ENCODE measurements around the gene CFAP54. TPM values are rescaled to one million over a fixed set of nuclear protein-coding genes. Genes with fewer than 3 reads are reported as not detected.
"Not testable (repeated sequence)": the region's sequence is repeated elsewhere in the genome, so short reads cannot be mapped to it uniquely, and the experiment has no call there.

Gene CFAP54, protein sequence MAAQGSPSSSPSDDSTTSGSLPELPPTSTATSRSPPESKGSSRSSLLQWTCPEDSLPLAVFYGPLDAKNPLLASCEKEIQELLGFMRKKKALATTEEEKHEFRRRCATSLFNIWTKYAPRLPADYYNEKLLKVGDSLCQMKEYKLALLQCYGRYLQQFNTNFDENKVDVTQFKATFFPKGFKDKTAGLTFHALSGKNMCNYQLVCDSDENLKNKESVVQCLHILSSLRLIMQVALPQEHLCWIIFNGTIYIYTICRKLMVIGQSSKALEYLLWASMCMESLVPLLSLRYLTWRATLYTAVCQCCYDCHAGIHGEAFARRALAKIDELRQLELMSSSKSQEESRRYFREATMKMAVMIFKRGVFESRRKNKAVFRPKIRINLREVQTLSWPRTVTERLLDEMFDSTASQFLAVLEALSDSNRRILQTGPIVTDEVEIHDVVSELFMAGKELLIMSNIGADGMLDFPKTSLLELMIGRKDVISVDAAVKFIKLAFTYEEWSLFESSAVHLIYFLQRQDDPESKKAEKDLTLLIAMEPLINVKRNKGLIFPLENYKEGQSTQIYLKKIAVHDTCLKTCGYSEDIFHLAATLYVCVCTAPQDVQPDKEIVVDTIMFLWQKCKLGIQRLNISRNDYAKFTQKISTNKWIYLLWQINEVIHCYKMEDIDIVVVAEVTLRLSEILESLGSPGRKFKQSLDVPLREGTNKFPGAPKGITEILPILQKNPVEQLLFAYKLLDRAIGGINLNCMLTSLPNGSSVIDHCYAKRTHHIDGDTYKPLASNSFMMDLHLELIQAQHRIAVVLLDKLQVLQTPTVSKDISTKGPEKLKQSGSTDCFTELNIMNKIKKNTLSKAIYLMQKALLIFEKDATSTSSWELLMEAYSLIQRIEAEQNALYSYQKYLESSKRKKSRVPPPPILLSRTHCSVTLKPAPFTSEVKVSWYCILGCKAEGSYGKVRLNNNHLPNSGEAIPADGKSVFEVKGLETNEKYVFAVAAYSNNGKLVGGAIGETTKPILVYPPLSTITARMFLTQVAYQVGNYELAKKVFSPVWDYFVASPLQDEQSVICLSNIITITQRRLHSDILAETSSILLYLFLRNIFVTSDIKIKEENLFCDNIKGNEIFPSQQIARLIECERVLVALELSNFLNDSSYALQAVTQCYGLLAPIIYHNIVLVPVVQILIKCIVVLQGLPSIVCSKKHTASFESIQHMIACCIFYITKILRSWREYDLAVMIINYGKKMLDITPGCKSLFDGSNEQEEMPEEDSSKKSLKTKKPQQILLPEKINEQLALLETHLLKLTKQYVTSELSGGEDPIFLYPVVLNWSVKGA (N-terminal part only)
- 0.21 TPM for total RNA-seq

DNA sequence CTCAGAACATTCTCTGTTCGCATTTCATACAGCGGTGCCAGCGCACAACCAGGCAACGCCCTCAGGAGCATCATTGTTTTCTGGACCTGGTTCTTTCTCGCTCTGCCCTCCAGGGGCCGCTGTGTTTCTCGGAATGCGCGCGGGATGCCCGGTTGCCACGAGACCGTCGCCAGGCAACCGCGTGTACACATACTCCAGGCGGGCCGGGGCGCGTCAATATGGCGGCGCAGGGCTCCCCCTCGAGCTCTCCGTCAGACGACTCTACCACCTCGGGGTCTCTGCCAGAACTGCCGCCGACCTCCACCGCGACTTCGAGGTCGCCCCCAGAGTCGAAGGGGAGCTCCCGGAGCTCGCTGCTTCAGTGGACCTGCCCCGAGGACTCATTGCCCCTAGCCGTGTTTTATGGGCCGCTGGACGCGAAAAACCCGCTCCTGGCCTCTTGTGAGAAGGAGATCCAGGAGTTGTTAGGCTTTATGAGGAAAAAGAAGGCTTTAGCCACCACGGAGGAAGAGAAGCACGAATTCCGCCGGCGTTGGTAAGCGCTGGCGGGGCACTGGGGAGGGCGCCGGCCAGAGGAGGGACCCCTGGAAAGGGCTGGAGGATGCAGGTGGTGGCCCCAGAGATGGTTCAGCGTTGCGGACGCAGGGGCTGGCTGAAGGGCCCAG lies at the start of gene CFAP54:
Gene CFAP54 (plus strand): TSS at position 186 of the 665 bp plus-strand sequence. CDS start 33 bp downstream, at position 219.
- H3K27me3 ChIP-seq (ENCODE audit: insufficient read depth, low read length) = no peaks in the 10 kb centered on the region
- peaks cover 18% of the 10 kb centered on the region for H3K4me1 ChIP-seq (ENCODE audit: insufficient read depth, low read length)
- no peaks in the 10 kb centered on the region for H3K9me3 ChIP-seq (ENCODE audit: low read depth, low read length)
- peak within 1 kb of the TSS; percentile 45 for H3K4me3 ChIP-seq (ENCODE audit: low read length)

DNA sequence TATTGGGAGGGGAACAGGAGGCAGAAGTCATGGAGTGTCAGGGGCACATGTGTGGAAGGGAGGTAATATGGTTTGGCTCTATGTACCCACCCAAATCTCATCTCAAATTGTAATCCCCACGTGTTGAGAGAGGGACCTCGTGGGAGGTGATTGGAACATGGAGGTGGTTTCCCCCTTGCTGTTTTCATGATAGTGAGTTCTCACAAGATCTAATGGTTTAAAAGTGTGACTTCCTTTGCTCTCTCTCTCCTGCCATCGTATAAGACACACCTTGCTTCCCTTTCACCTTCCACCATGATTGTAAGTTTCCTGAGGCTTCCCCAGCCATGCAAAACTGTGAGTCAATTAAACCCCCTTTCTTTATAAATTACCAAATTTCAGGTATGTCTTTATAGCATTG lies 47.6 kb upstream of the CFAP54 start:
- no peak overlapping the region for H3K4me3 ChIP-seq (ENCODE audit: low read length)

DNA sequence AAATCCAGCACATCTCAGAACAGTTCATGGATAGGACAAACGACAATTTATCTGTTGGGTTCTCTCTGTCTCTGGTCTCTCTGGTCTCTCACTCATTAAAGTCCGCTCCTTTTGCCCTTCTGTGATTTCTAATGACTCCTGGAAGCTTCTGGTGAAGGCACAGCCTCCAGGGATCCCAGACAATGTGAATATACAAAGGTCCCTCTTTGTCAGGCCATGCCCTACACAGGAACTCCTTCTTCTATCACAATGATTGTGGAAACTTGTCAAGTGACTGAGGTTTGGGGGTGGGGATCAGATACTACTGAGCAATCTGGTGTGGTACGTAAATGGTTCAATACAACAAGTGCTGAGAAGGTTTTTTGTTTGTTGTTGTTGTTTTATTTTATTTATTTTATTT lies 46.5 kb upstream of the CFAP54 start:
- H3K4me3 ChIP-seq (ENCODE audit: low read length) = no peak overlapping the region
- H3K27me3 ChIP-seq (ENCODE audit: insufficient read depth, low read length) = no peaks in the 10 kb centered on the region
- H3K4me1 ChIP-seq (ENCODE audit: insufficient read depth, low read length) = peaks cover 18% of the 10 kb centered on the region
- H3K9me3 ChIP-seq (ENCODE audit: low read depth, low read length) = no peaks in the 10 kb centered on the region

More for the DNA sequence above, 47.6 kb upstream of the CFAP54 start:
- no peaks in the 10 kb centered on the region for H3K9me3 ChIP-seq (ENCODE audit: low read depth, low read length)
- H3K27me3 ChIP-seq (ENCODE audit: insufficient read depth, low read length) = no peaks in the 10 kb centered on the region
- H3K4me1 ChIP-seq (ENCODE audit: insufficient read depth, low read length) = peaks cover 17% of the 10 kb centered on the region

DNA sequence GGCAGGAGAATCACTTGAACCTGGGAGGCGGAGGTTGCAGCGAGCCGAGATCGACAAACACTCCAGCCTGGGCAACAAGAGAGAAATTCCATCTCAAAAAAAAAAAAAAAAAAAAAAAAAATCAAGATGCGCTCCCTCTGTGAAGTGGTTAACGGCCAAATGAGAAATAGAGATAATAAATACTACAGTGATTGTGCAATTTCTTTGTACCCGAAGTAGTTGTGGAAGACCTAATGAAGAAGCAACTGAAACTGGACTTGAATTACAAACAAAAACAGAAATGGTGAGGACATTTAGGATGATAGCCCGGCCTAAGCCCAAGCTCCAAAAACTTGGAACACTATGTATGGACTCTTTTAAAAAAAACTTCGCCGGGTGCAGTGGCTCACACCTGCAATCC lies 45.0 kb upstream of the CFAP54 start:
- Histone ChIP-seq H3K27me3 (ENCODE audit: insufficient read depth, low read length) (no peaks in the 10 kb centered on the region), H3K4me3 (ENCODE audit: low read length) (no peak overlapping the region), H3K4me1 (ENCODE audit: insufficient read depth, low read length) (peaks cover 18% of the 10 kb centered on the region), H3K9me3 (ENCODE audit: low read depth, low read length) (no peaks in the 10 kb centered on the region)

DNA sequence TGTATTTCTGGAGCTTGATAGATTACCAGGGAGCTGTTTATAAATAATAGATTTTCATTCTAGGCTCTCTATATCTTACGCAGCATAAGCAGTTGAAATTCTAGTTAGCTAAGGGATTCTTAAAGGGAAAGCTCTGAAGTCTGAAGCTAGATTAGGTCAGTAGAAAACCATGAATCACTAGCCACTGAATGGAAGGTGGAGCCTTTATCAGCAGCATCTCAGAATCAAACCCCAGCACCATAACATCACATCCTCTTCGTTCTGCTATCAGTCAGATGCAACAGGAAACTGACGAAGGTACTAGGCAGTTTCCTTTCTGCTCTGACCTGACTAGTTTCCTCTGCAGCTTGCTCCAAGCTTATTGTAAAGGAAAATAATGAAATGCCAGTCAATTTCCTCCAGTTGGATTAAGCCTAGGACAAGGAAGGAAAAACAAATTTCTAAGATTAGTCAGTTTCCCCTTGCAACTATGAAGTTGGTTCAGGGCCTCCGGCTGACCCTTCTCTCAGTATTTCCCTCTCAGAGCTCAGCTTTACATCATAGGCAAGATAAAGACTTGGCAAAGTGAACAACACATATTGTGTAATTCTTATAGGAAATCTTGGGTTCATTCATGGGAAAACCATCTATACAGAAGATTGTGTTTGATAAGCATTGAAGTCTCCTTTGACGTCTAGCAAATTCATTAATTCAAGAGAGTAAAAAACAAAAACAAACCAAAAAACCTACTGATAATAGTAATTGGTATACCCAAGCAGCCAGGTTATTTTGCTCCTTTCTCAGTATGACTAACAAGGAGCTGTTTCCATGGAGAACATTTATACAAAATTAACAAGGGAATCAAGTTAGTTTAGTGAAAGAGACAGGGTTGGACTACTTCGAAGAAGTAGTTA lies 43.4 kb upstream of the CFAP54 start:
- no peaks in the 10 kb centered on the region for H3K27me3 ChIP-seq (ENCODE audit: insufficient read depth, low read length)
- H3K4me1 ChIP-seq (ENCODE audit: insufficient read depth, low read length) = peaks cover 18% of the 10 kb centered on the region
- no peak overlapping the region for H3K4me3 ChIP-seq (ENCODE audit: low read length)
- H3K9me3 ChIP-seq (ENCODE audit: low read depth, low read length) = no peaks in the 10 kb centered on the region

DNA sequence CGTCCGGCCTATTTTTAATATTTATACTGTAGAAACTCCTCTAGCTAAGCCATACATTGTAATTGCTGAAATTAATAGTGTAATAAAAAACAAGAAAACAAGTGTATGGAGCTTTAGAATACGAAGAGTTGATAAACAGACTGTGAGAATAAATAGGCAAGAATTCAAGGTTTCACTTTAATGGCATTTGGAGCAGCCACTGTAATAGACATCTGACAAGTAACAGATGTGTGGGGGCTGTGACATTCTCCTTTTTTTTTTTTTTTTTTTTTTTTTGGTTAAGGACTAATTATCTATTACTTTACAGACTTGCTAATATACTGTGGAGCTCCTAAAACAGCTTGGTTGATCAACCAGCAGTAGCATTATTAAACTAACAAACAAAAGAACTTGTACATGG lies 42.1 kb upstream of the CFAP54 start:
- no peak overlapping the region for H3K4me3 ChIP-seq (ENCODE audit: low read length)
- no peaks in the 10 kb centered on the region for H3K27me3 ChIP-seq (ENCODE audit: insufficient read depth, low read length)
- no peaks in the 10 kb centered on the region for H3K9me3 ChIP-seq (ENCODE audit: low read depth, low read length)
- peaks cover 18% of the 10 kb centered on the region for H3K4me1 ChIP-seq (ENCODE audit: insufficient read depth, low read length)

DNA sequence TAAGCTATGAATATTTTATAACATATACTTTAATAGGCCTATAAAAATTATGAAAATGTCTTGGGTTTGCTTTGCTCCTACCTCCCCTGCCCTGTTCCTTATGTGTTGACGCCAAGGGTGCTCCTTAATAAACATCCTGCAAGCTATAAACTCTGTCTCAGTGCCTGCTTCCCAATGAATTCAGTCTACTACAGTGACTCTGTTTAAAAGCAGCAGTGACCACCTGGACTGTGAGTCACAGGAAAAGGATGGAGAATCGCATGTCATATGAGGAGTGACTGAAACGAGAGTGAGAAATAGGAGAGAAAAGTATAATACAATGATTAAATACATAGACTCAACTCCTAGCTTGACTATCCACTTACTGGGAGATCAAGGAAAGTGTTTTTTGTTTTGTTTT lies 41.1 kb upstream of the CFAP54 start:
- no peaks in the 10 kb centered on the region for H3K9me3 ChIP-seq (ENCODE audit: low read depth, low read length)
- no peak overlapping the region for H3K4me3 ChIP-seq (ENCODE audit: low read length)
- H3K4me1 ChIP-seq (ENCODE audit: insufficient read depth, low read length) = peaks cover 18% of the 10 kb centered on the region
- no peaks in the 10 kb centered on the region for H3K27me3 ChIP-seq (ENCODE audit: insufficient read depth, low read length)

DNA sequence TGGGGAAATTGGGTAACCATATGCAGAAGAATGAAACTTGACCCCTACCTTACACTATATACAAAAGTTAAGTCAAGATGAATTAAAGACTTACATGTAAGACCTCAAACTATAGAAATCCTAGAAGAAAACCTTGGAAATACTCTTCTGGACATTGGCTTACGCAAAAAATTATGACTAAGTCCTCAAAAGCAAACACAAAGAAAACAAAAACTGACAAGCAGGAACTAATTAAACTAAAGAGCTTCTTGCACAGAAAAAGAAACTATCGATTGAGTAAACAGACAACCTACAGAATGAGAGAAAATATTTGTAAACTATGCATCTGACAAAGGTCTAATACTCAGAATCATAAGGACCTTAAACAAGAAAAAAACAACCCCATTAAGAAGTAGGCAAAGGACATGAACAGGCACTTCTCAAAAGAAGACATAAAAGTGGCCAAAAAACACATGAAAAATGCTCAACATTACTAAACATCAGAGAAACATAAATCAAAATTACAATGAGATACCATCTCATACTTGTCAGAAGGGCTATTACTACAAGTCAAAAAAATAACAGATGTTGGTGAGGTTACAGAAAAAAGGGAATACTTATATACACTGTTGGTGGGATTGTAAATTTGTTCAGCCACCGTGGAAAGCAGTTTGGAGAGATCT lies 37.0 kb upstream of the CFAP54 start:
- no peaks in the 10 kb centered on the region for H3K9me3 ChIP-seq (ENCODE audit: low read depth, low read length)

DNA sequence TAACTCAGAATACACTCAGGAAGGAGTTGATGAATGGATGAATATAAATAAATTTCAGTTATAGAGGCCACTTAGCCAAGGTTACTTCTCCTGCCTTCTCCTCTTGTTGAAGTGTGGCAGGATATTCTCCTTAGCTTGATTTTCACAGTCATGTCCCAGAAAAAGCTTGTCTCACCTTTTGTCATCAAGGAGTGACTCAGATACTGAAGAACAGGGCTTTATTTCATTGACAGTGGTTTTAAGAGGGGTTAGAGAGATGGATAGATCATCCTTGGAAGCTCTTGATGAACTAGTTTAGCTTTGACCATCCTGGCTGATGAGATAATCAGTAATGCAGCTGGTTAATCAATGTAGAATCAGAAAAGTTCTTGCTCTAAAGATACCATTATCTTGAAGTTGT lies 35.0 kb upstream of the CFAP54 start:
- no peak overlapping the region for H3K4me3 ChIP-seq (ENCODE audit: low read length)
- peaks cover 18% of the 10 kb centered on the region for H3K4me1 ChIP-seq (ENCODE audit: insufficient read depth, low read length)
- H3K27me3 ChIP-seq (ENCODE audit: insufficient read depth, low read length) = no peaks in the 10 kb centered on the region
- no peaks in the 10 kb centered on the region for H3K9me3 ChIP-seq (ENCODE audit: low read depth, low read length)

More for the DNA sequence above, 37.0 kb upstream of the CFAP54 start:
- Histone ChIP-seq H3K27me3 (ENCODE audit: insufficient read depth, low read length) (no peaks in the 10 kb centered on the region), H3K4me3 (ENCODE audit: low read length) (no peak overlapping the region), H3K4me1 (ENCODE audit: insufficient read depth, low read length) (peaks cover 18% of the 10 kb centered on the region)

DNA sequence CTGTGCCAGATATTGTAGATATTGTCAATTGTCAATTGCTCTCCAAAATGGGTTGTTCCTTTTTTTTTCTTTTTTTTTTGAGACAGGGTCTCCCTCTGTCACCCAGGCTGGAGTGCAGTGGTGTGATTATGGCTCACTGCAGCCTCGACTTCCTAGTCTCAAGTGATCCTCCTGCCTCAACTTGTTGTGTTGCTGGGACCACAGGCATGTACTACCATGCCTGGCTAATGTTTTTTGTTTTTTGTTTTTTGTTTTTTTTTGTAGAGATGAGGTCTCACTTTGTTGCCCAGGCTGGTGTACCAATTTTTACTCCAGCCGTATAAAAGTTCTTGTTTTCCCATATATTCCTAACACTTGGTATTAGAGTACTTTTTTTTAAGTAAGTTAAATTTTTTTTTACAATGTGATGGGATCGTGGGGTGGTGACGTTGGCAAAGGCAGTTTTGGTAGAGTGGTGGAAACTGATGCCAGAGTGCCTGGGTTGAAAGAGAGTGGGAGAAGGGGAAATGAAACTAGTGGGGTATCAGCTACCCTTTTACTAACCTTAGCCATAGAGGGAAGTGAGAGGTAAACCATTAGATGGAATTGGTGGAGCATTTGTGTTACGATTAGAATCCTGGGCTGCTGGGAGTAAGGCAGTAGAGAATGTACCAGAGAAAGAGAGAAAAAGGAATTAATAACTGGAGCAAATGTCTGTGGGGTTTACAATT lies 33.0 kb upstream of the CFAP54 start:
- Histone ChIP-seq H3K27me3 (ENCODE audit: insufficient read depth, low read length) (no peaks in the 10 kb centered on the region), H3K4me1 (ENCODE audit: insufficient read depth, low read length) (peaks cover 18% of the 10 kb centered on the region), H3K9me3 (ENCODE audit: low read depth, low read length) (no peaks in the 10 kb centered on the region), H3K4me3 (ENCODE audit: low read length) (no peak overlapping the region)

DNA sequence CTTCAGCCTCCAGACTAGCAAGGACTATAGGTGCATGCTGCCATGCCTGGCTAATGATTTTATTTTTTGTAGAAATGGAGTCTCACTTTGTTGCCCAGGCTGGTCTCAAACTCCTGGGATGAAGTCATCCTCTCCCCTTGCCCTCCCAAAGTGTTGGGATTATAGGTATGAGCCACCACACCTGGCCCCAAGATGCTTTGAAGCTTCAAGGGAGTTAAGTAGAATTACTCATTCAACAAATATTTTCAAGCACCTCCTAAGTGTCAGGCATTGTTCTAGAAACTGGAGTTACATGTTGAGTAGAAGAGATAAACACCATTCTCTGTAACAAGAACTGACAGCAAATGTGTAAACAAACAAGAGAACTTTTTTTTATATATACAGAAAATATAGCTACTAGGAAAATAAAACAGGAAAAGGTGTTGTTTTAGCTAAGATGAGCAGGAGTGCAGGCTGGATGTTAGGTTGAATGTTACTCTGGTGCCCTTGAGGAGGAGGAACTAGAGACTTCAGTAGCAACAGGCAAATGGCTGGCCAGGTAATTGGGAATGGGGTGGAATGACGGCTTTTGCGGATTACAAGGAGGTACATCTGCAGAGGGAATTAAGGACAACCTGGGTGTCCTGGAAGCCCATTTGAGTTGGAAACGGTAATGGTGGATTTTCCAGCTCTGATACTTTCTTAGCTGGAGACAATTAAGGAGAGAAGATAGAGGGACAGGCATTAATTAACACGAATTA lies 32.0 kb upstream of the CFAP54 start:
- Histone ChIP-seq H3K4me3 (ENCODE audit: low read length) (no peak overlapping the region), H3K27me3 (ENCODE audit: insufficient read depth, low read length) (no peaks in the 10 kb centered on the region), H3K4me1 (ENCODE audit: insufficient read depth, low read length) (peaks cover 18% of the 10 kb centered on the region), H3K9me3 (ENCODE audit: low read depth, low read length) (no peaks in the 10 kb centered on the region)

DNA sequence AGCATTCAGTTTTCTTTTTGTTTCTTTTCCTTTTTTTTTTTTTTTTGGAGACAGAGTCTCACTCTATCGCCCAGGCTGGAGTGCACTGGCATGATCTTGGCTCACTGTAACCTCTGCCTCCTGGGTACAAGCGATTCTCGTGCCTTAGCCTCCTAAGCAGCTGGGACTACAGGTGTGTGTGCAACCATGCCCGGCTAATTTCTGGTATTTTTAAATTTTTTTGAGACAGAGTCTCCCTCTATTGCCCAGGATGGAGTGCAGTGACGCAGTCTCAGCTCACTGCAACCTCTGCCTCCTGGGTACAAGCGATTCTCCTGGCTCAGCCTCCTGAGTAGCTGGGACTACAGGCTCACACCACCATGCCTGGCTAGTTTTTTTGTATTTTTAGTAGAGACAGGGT lies 30.1 kb upstream of the CFAP54 start:
- H3K4me3 ChIP-seq (ENCODE audit: low read length); H3K9me3 ChIP-seq (ENCODE audit: low read depth, low read length); H3K27me3 ChIP-seq (ENCODE audit: insufficient read depth, low read length): not testable (repeated sequence)
- H3K4me1 ChIP-seq (ENCODE audit: insufficient read depth, low read length) = peaks cover 18% of the 10 kb centered on the region

Data from mononuclear cell (primary cell).